Endodermal cell (in vitro differentiated cells): Measurements from ENCODE around the gene CCDC92B. TPM values are rescaled to one million over a fixed set of nuclear protein-coding genes. Genes with fewer than 3 reads are reported as not detected.

Experiments used
- DNase-seq: peaks from one replicate; pipeline ENCODE4 v3.0.0-alpha.2; 2017
- H3K27ac ChIP-seq: 2 replicates; pipeline ENCODE4 v1.5.1; 2013; ENCODE audit warnings: mild to moderate bottlenecking, low read depth, low read length, moderate library complexity
- H3K27me3 ChIP-seq: 2 replicates; pipeline ENCODE4 v1.6.1; 2013; ENCODE audit warnings: mild to moderate bottlenecking, low read length, moderate library complexity; ENCODE audit not compliant: insufficient read depth, control insufficient read depth, poor library complexity, severe bottlenecking
- H3K36me3 ChIP-seq: 2 replicates; pipeline ENCODE4 v1.7.0; 2013; ENCODE audit warnings: mild to moderate bottlenecking, low read length, moderate library complexity; ENCODE audit not compliant: control insufficient read depth, insufficient read depth
- H3K4me1 ChIP-seq: one replicate; pipeline ENCODE4 v1.7.0; 2013; ENCODE audit warnings: low read length; ENCODE audit not compliant: control insufficient read depth, insufficient read depth
- H3K4me3 ChIP-seq: 2 replicates; pipeline ENCODE4 v1.5.1; 2013; ENCODE audit warnings: mild to moderate bottlenecking, low read length, moderate library complexity
- H3K9ac ChIP-seq: 2 replicates; pipeline ENCODE4 v1.6.1; 2013; ENCODE audit warnings: mild to moderate bottlenecking, low read length, moderate library complexity; ENCODE audit not compliant: poor library complexity, severe bottlenecking; ENCODE audit errors: extremely low read depth
- H3K9me3 ChIP-seq: 2 replicates; pipeline ENCODE4 v1.6.1; 2013; ENCODE audit warnings: mild to moderate bottlenecking, low read length, moderate library complexity; ENCODE audit not compliant: control insufficient read depth
- H3K27ac Mint-ChIP-seq: 2 replicates; pipeline ENCODE4 v1.8.0; 2020; ENCODE audit warnings: mixed read lengths
- H3K27me3 Mint-ChIP-seq: 2 replicates; pipeline ENCODE4 v1.8.0; 2021; ENCODE audit warnings: mild to moderate bottlenecking, mixed read lengths; ENCODE audit not compliant: insufficient read depth
- H3K36me3 Mint-ChIP-seq: 2 replicates; pipeline ENCODE4 v1.8.0; 2020; ENCODE audit warnings: low read depth, mixed read lengths
- H3K4me1 Mint-ChIP-seq: 2 replicates; pipeline ENCODE4 v1.8.0; 2020; ENCODE audit warnings: mixed read lengths
- H3K4me3 Mint-ChIP-seq: 2 replicates; pipeline ENCODE4 v1.8.0; 2020; ENCODE audit warnings: mild to moderate bottlenecking, moderate library complexity, mixed read lengths
- H3K9me3 Mint-ChIP-seq: 2 replicates; pipeline ENCODE4 v1.8.0; 2020; ENCODE audit warnings: mild to moderate bottlenecking, mixed read lengths
- CTCF ChIP-seq: fragments of 200-600 bp; sonication (generic); conservative IDR thresholded peaks from 2 replicates; pipeline ENCODE4 v1.5.0; 2021; ENCODE audit warnings: antibody characterized with exemption, mild to moderate bottlenecking
- WGBS, 2 experiments: methylation state at CpG; one replicate each; pipeline versions ENCODE4 v1.1.5 to v1.1.7; 2013; ENCODE audit warnings: missing lambda C conversion rate in 2 of 2, mixed read lengths in 1 of 2; ENCODE audit not compliant: insufficient coverage in 1 of 2, insufficient read length in 1 of 2; 5-methylcytosine and 5-hydroxymethylcytosine counted together
- total RNA-seq, 2 donors: library from RNA; stranded (reverse); fragmentation: NEBNext Ultra II Directional in 1 of 2; extraction: Animal tissue kit (Norgen Biotek cat#: 25700) in 1 of 2; gene quantifications; 2 replicates in 1 of 2; 3 replicates in 1 of 2; pipeline ENCODE4 v1.2.1, GENCODE V29; 2021

Gene CCDC92B
- total RNA-seq, 2 donors from 2014 or later: 4.3 to 5.8 TPM

- peak; percentile 98 for DNase-seq
Measured at GRCh38 chr17:2749784-2750181, 331 bp upstream of the CCDC92B start.

DNA sequence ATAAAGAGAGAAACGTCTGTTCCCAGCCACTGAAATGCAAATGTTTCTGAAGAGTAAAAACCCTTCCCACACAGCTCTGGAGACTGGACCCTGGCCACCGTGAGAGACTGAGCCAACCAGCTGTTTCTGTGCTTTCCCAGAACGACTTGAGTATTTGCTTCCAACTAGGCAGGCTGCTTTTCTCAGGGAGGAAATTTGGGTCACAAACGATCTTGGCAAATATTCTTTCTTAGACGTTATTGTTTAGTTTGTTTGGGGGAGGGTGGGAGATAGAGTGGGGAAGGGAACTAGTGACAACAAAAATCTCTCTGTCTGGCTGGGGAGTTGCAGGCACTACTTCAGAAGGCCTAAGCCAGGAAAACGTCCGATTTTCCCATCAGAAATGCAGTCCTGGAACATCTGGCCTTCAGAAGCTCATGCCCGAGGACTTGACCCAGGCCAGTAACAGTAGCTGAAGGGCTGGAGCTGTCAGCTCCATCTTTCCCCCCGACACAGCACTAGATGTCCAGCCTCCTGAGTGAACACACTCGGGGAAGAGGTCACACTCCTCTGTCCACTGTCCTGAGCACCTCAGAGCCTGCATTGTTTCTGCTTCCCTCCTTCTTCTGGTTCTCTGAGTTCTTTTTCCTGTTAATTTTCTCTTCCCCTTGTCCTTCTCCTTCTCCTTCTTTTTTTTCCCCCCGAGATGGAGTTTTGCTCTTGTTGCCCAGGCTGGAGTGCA, 4.0 kb downstream of the CCDC92B start:
- no peak overlapping the region for H3K27ac ChIP-seq
- H3K4me3 ChIP-seq: no peak overlapping the region
- no peak overlapping the region for H3K9ac ChIP-seq
- 75 to 85% methylated on average over 5 to 11 of the region's 11 CpGs for WGBS, 2 experiments
- Mint-ChIP-seq H3K36me3 (peaks cover 3% of the 10 kb centered on the region), H3K27me3 (peaks cover 21% of the 10 kb centered on the region), H3K4me1 (no peaks in the 10 kb centered on the region), H3K9me3 (no peaks in the 10 kb centered on the region), H3K4me3 (no peak overlapping the region), H3K27ac (no peak overlapping the region)
- DNase-seq: no peak
- H3K27me3 ChIP-seq: peaks cover 18% of the 10 kb centered on the region
- H3K36me3 ChIP-seq: no peaks in the 10 kb centered on the region
- no peaks in the 10 kb centered on the region for H3K4me1 ChIP-seq
- no peak for TF ChIP-seq CTCF
- no peaks in the 10 kb centered on the region for H3K9me3 ChIP-seq

More at GRCh38 chr17:2749784-2750181, 331 bp upstream of the CCDC92B start:
- no peaks in the 10 kb centered on the region for H3K36me3 ChIP-seq
- H3K9me3 ChIP-seq: no peaks in the 10 kb centered on the region
- Mint-ChIP-seq H3K27me3 (peaks cover 38% of the 10 kb centered on the region), H3K4me1 (no peaks in the 10 kb centered on the region), H3K9me3 (no peaks in the 10 kb centered on the region), H3K4me3 (no peak overlapping the region), H3K27ac (no peak overlapping the region), H3K36me3 (no peaks in the 10 kb centered on the region)
- H3K9ac ChIP-seq: no peak overlapping the region
- no peaks in the 10 kb centered on the region for H3K4me1 ChIP-seq
- 0 to 1% methylated on average over 14 to 34 of the region's 35 CpGs for WGBS, 2 experiments
- peaks cover 28% of the 10 kb centered on the region for H3K27me3 ChIP-seq
- TF ChIP-seq CTCF: no peak
- no peak overlapping the region for H3K4me3 ChIP-seq
- no peak overlapping the region for H3K27ac ChIP-seq

DNA sequence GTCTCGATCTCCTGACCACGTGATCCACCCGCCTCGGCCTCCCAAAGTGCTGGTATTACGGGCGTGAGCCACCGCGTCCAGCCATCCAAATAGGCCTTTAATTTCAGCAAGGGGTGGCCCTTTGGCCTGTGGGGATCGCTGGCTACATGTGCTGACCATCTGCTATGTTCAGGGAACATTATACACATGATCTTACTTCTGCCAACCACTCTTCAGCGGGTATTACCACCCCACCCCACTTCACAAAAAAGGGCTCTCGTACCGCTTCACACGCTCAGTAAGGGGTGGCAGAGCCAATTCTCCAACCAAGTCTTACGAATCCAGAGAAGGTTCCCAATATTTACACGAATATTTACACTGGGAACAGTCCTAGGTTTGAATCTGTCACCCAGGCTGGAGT, 11.8 kb downstream of the CCDC92B start:
- Mint-ChIP-seq H3K27ac (no peak overlapping the region), H3K36me3 (peaks cover 8% of the 10 kb centered on the region), H3K4me3 (no peak overlapping the region), H3K27me3 (no peaks in the 10 kb centered on the region), H3K4me1 (peaks cover 4% of the 10 kb centered on the region), H3K9me3 (no peaks in the 10 kb centered on the region)
- no peaks in the 10 kb centered on the region for H3K27me3 ChIP-seq
- 95 to 96% methylated on average over 14 to 15 of the region's 15 CpGs for WGBS, 2 experiments
- H3K9me3 ChIP-seq: no peaks in the 10 kb centered on the region
- H3K4me1 ChIP-seq: no peaks in the 10 kb centered on the region
- TF ChIP-seq CTCF: no peak
- no peak for DNase-seq
- H3K4me3 ChIP-seq: no peak overlapping the region
- no peak overlapping the region for H3K27ac ChIP-seq
- no peak overlapping the region for H3K9ac ChIP-seq
- no peaks in the 10 kb centered on the region for H3K36me3 ChIP-seq
